GM20431 (cell line): Measurements from ENCODE around the gene OR1K1.
"Not testable (repeated sequence)": the region's sequence is repeated elsewhere in the genome, so short reads cannot be mapped to it uniquely, and the experiment has no call there.

Experiments used
- in situ Hi-C: fragments of 300-500 bp; cut with MseI, MboI; formaldehyde crosslinking; loops from one replicate; pipeline ENCODE4 v1.15.0; 2020; ENCODE audit warnings: low sequenced_read_pairs; ENCODE audit not compliant: unreplicated experiment

OR1K1 gene

DNA sequence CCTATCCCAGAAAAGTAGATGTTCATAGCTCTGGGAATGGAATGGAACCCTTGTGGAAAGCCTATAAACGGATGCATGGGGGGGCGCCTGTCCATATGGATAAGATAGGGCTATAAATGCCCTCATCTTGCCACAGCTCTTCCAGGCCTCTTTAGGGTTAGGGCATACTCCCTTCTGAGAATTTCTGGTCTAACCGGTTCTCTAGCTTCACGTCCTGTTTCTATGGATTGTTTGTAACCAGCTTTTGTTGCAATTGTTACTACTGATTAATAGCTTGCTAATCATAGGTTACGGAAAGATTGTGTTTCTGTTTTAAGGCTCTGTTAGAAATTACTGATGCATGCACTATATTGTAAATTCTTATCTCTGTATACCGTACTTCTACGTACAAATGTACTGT is 9.3 kb downstream of the OR1K1 start:
- in situ Hi-C loops = loop anchor here (10.0 to 25.0 kb wide), 2 partner anchors 344 to 672 kb away; no protein-coding TSS in a partner anchor

- in situ Hi-C loops = loop anchor here (25.0 kb wide), 1 partner anchor 673 kb away; no protein-coding TSS in a partner anchor
Measured at GRCh38 chr9:122810306-122810946, 10.5 kb downstream of the OR1K1 start.

DNA sequence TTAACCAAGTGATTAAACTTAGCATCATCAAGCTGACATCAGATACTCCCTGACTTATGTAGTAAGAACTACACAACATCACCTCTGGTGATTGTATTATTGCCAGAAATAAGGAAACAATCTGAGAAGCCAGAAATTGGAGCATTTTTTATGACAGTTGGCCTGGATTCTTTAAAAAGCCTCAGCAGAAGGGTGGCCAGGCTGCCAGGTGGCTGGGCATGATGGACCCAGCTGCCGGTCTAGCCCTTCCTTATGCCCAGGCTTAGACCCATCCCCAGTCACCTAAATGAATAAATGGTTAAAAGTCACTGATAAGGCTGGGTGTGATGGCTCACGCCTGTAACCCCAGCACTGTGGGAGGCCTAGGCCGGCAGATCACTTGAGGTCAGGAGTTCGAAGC is 12.8 kb downstream of the OR1K1 start:
- in situ Hi-C loops = loop anchor here (25.0 kb wide), 1 partner anchor 675 kb away; no protein-coding TSS in a partner anchor

DNA sequence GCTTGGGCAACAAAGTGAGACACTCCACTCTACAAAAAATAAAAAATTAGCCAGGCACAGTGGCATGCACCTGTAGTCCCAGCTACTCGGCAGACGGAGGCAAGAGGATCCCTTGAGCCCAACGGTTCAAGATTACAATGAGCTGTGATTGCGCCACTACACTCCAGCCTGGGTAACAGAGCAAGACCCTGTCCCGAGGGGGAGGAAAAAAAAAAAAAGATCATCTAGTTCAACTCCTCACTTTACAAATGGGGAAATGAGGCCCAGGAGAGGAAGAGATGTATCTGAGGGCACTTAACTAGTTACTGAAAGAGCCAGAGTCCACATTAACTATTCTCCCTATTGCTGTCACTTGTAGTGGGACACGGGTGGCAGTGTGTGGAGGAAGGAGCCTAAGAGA is 14.6 kb downstream of the OR1K1 start:
- in situ Hi-C loops = loop anchor here (25.0 kb wide), 1 partner anchor 677 kb away; no protein-coding TSS in a partner anchor

- in situ Hi-C loops = loop anchor here (25.0 kb wide), 1 partner anchor 678 kb away; no protein-coding TSS in a partner anchor
Measured at GRCh38 chr9:122815544-122815943, 15.6 kb downstream of the OR1K1 start.

GRCh38 chr9:122816163-122816867 is 16.4 kb downstream of the OR1K1 start:
- in situ Hi-C loops = loop anchor here (25.0 kb wide), 1 partner anchor 679 kb away; no protein-coding TSS in a partner anchor

DNA sequence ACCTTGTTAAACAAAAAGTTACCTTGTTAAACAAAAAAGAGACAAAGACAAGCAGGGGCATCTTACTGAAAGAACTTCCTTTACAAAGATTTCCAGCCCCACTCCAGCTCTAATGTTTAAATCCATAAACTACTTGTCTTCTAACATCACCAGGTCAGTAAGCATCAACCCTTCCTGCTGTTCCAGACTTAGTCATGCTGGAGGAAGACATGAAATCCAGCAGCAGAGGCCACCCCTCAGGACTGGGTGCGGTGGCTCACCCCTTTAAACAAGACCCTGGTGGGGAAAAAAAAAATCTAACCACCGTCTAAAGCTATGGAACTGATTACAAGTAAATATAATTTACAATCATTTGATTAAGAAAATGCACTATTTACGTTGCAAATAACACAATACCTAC is 19.4 kb downstream of the OR1K1 start:
- in situ Hi-C loops = loop anchor here (25.0 kb wide), 1 partner anchor 682 kb away; no protein-coding TSS in a partner anchor

- in situ Hi-C loops = loop anchor here (25.0 kb wide), 1 partner anchor 683 kb away; no protein-coding TSS in a partner anchor
Measured at GRCh38 chr9:122819791-122820489, 20.0 kb downstream of the OR1K1 start.

DNA sequence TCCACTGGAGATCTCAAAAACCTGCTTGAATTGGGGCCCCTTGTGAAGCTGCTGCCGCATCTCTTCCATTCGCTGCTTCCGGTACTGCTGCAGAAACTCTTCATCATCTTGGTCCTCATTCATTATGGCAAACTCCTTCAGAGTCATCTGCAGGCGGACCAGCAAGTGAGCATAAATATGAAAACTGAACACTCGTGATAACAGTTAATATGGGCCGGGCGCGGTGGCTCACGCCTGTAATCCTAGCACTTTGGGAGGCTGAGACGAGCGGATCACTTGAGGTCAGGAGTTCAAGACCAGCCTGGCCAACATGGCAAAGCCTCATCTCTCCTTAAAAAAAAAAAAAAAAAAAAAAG is 20.5 kb downstream of the OR1K1 start:
- in situ Hi-C loops = loop anchor here (25.0 kb wide), 1 partner anchor 683 kb away; no protein-coding TSS in a partner anchor

GRCh38 chr9:122821278-122821943 is 21.5 kb downstream of the OR1K1 start:
- in situ Hi-C loops = loop anchor here (25.0 kb wide), 1 partner anchor 684 kb away; no protein-coding TSS in a partner anchor

DNA sequence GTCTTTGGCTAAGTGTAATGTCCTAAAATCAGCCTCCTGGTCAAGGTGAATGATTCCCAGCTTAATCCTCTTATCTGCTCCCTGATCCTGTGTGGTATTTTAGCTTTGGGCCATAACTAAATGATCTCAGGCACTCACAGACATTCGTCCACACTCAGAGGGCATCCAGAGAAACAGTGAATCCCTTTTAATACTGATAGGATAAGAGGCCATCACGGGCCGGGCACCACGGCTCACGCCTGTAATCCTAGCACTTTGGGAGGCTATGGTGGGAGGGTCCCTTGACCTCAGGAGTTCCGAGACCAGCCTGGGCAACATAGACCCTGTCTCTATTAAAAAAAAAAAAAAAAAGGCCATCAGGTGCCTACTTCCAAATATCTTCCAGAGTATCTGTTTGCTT is 22.1 kb downstream of the OR1K1 start:
- in situ Hi-C loops = loop anchor here (25.0 kb wide), 1 partner anchor 685 kb away; no protein-coding TSS in a partner anchor

GRCh38 chr9:122822938-122823337 is 23.0 kb downstream of the OR1K1 start:
- in situ Hi-C loops = loop anchor here (25.0 kb wide), 1 partner anchor 686 kb away; no protein-coding TSS in a partner anchor

DNA sequence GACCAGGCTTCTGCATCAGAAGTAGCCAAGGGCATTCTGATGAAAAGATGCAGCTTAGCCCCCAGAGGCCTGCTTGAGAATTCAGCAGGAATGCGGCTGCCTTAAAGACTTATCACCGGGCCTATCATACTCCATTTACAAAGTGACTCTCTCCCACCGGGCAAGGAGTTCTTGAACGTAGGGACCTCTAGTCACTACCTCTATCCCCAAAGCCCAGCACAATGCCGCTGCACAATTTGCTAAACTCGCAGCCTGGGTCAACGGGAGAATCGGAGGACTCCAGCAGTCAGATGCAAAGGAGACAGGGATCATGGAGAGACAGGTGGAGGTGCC is 27.8 kb downstream of the OR1K1 start:
- in situ Hi-C loops = no loop called here

DNA sequence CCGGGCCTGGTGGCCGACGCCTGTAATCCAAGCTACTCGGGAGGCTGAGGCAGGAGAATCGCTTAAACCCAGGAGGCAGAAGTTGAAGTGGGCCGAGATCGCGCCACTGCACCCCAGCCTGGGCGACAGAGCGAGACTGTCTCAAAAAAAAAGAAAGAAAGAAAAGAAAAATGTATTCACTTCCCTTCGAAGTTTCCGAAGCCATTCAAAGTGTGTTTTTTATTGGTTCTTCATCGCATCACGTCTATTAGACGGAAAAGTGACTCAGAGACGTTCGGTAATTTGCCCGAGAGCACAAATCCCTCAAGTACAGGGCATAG is 29.0 kb downstream of the OR1K1 start:
- in situ Hi-C loops = not testable (repeated sequence)

- in situ Hi-C loops = no loop called here
Measured at GRCh38 chr9:122832194-122832593, 32.3 kb downstream of the OR1K1 start.

DNA sequence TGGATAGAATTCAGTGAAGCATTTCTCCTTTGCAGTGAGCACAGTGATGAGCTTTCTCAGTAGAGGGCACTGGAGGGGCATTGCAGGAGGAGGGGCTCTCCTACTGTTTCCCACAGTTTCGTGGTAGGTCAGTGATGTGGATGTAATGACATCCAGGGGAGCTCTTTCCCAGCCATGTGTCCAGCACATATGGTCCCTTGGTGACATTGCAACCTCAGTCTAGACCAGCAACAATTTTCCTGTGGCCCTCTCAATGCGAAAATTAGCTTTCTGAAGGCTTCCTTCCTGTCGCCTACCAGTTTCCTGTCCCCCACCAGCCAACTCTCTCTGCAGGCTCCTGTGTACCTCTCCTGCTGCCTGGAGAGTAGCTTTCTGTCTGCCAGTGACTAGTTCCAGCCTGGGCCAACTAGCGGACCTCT is 35.4 kb downstream of the OR1K1 start:
- in situ Hi-C loops = no loop called here

DNA sequence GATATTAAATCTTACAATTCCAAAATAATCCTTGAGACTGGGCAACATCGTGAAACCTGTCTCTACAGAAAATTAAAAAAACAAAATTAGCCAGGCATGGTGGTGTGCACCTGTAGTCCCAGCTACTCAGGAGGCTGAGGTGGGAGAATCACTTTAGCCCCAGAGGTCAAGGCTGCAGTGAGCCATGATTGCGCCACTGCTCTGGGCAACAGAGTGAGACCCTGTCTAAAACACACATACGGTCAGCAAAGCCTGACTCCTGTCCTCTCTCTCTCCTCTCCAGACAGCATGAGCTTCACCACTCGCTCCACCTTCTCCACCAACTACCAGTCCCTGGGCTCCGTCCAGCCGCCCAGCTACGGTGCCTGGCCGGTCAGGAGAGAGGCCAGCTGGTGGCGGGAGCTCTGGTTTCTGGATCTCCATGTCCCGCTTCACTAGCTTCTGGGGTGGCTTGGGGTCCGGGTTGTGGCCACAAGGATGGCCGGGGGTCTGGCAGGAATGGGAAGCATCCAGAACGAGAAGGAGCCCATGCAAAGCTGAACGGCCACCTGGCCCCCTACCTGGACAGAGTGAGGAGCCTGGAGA is 37.4 kb downstream of the OR1K1 start:
- in situ Hi-C loops = no loop called here

DNA sequence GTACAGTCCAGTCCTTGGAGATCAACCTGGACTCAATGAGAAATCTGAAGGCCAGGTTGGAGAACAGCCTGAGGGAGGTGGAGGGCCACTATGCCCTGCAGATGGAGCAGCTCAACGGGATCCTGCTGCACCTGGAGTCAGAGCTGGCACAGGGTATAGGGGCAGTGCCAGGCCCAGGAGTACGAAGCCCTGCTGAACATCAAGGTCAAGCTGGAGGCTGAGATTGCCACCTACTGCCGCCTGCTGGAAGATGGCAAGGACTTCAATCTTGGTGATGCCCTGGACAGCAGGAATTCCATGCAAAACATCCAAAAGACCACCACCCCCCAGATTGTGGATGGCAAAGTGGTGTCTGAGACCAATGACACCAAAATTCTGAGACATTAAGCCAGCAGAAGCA is 38.5 kb downstream of the OR1K1 start:
- in situ Hi-C loops = not testable (repeated sequence)

DNA sequence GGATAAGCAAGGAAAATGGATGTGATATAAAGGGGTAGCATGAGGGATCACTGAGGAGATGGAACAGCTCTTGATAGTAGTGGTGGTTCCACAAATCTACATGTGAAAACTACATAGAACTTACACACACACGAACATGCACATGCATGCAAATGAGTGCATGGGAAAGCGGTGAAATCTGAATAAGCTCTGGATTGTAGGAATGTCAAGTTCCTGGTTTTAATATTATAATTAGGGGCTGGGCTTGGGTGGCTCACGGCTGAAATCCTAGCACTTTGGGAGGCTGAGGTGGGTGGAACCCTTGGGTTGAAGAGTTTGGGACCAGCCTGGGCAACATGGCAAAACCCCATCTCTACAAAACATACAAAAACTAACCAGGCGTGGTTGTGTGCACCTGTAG is 41.6 kb downstream of the OR1K1 start:
- in situ Hi-C loops = no loop called here

- in situ Hi-C loops = no loop called here
Measured at GRCh38 chr9:122844137-122844536, 44.2 kb downstream of the OR1K1 start.
